ENCODE measurements around the gene LRRFIP1. TPM values are rescaled to one million over a fixed set of nuclear protein-coding genes. Genes with fewer than 3 reads are reported as not detected.

LRRFIP1 gene
- total and polyA plus RNA-seq, 12 donors, result 91.5 to 132 (median 110) TPM

GRCh38 chr2:237731663-237732062 lies 104.3 kb downstream of the LRRFIP1 start:
- Histone ChIP-seq H3K27me3 (no peaks in the 10 kb centered on the region), H3K36me3 (peaks cover 0 to 34% (median 0%) of the 10 kb centered on the region in 9 donors), H3K4me1 (peaks cover 23 to 100% (median 95%) of the 10 kb centered on the region in 9 donors), H3K4me3 (peak overlapping the region in 1 of 10 donors; percentile 23), H3K27ac (peak overlapping the region in 9 of 10 donors; percentile 61 to 93 (median 83)), H3K9me3 (no peaks in the 10 kb centered on the region)
- intact Hi-C loops (cut with DNase I), result loop anchor here in 6 of 10 donors (2.0 to 5.0 kb wide), 5 partner anchors 34 to 129 kb away; no protein-coding TSS in a partner anchor
- no peak for DNase-seq
- WGBS, 2 donors, result 32 to 33% methylated on average over 6 of the region's 6 CpGs
- no peak for TF ChIP-seq CTCF (IDR thresholded peaks at IDR 0.05)
- ATAC-seq, result peak in 6 of 8 donors; percentile 20 to 62 (median 32)

GRCh38 chr2:237732070-237732469 lies 104.7 kb downstream of the LRRFIP1 start:
- peaks cover 0 to 38% (median 0%) of the 10 kb centered on the region in 9 donors for H3K36me3 ChIP-seq
- TF ChIP-seq CTCF (IDR thresholded peaks at IDR 0.05), result no peak
- DNase-seq (no peak), ATAC-seq (peak in 4 of 8 donors; percentile 12 to 29 (median 20))
- WGBS, 2 donors, result 30 to 42% methylated on average over 10 of the region's 10 CpGs
- peaks cover 23 to 100% (median 94%) of the 10 kb centered on the region in 9 donors for H3K4me1 ChIP-seq
- H3K27me3 ChIP-seq, result no peaks in the 10 kb centered on the region
- intact Hi-C loops (cut with DNase I), result loop anchor here in 6 of 10 donors (2.0 to 5.0 kb wide), 5 partner anchors 35 to 130 kb away; no protein-coding TSS in a partner anchor
- H3K9me3 ChIP-seq, result no peaks in the 10 kb centered on the region
- H3K27ac ChIP-seq, result peak overlapping the region in 9 of 10 donors; percentile 61 to 93 (median 83)
- peak overlapping the region in 1 of 10 donors; percentile 23 for H3K4me3 ChIP-seq

- ATAC-seq (peak; percentile 76 to 93 (median 82)), DNase-seq (peak; percentile 56 to 71)
- Histone ChIP-seq H3K27ac (peak overlapping the region; percentile 46 to 93 (median 82)), H3K27me3 (no peaks in the 10 kb centered on the region), H3K9me3 (no peaks in the 10 kb centered on the region), H3K4me3 (peak overlapping the region in 4 of 10 donors; percentile 8 to 25 (median 24)), H3K36me3 (peaks cover 0 to 46% (median 0%) of the 10 kb centered on the region in 9 donors), H3K4me1 (peaks cover 22 to 100% (median 93%) of the 10 kb centered on the region in 9 donors)
- WGBS, 2 donors, result 19 to 22% methylated on average over 13 of the region's 13 CpGs
- intact Hi-C loops (cut with DNase I), result loop anchor here in 6 of 10 donors (2.0 to 5.0 kb wide), 5 partner anchors 36 to 131 kb away; no protein-coding TSS in a partner anchor
- peak in 1 of 9 donors; percentile 17 for TF ChIP-seq CTCF (IDR thresholded peaks at IDR 0.05)
Measured at GRCh38 chr2:237732790-237733381, 105.5 kb downstream of the LRRFIP1 start.

- peaks cover 28 to 100% (median 95%) of the 10 kb centered on the region in 9 donors for H3K4me1 ChIP-seq
- peak overlapping the region in 3 of 10 donors; percentile 23 to 25 (median 25) for H3K4me3 ChIP-seq
- no peaks in the 10 kb centered on the region for H3K27me3 ChIP-seq
- WGBS, 2 donors, result 37 to 41% methylated on average over 13 of the region's 13 CpGs
- intact Hi-C loops (cut with DNase I), result loop anchor here in 6 of 10 donors (2.0 to 5.0 kb wide), 5 partner anchors 36 to 131 kb away; no protein-coding TSS in a partner anchor
- TF ChIP-seq CTCF (IDR thresholded peaks at IDR 0.05), result no peak
- peak in 1 of 2 donors; percentile 53 for DNase-seq
- H3K36me3 ChIP-seq, result peaks cover 0 to 55% (median 0%) of the 10 kb centered on the region in 9 donors
- H3K27ac ChIP-seq, result peak overlapping the region; percentile 46 to 93 (median 82)
- peak; percentile 3 to 56 (median 39) for ATAC-seq
- H3K9me3 ChIP-seq, result no peaks in the 10 kb centered on the region
Measured at GRCh38 chr2:237733677-237734300, 106.4 kb downstream of the LRRFIP1 start.
